ENCODE measurements around the gene ZNF236. TPM values are rescaled to one million over a fixed set of nuclear protein-coding genes. Genes with fewer than 3 reads are reported as not detected.

ZNF236 gene
- total RNA-seq, 1 donor from 2014 or later: 9.7 TPM

- TF ChIP-seq CTCF (IDR thresholded peaks at IDR 0.05): no peak
- DNase-seq (ENCODE audit: low spot score in 2 of 2): peak in 1 of 2 donors; percentile 41
- H3K4me1 ChIP-seq: no peaks in the 10 kb centered on the region
- intact Hi-C loops (cut with DNase I): no loop called here
- no peaks in the 10 kb centered on the region for H3K9me3 ChIP-seq
- H3K4me3 ChIP-seq: no peak overlapping the region
- no peaks in the 10 kb centered on the region for H3K27me3 ChIP-seq
- peaks cover 0 to 5% of the 10 kb centered on the region in 2 donors for H3K36me3 ChIP-seq
- no peak overlapping the region for H3K27ac ChIP-seq
Measured at GRCh38 chr18:76977684-76978232, 155.4 kb downstream of the ZNF236 start.

- DNase-seq (ENCODE audit: low spot score in 2 of 2): peak in 1 of 2 donors; percentile 25
- Histone ChIP-seq H3K9me3 (no peaks in the 10 kb centered on the region), H3K27me3 (no peaks in the 10 kb centered on the region), H3K36me3 (peaks cover 0 to 2% of the 10 kb centered on the region in 2 donors), H3K4me3 (no peak overlapping the region), H3K27ac (no peak overlapping the region), H3K4me1 (no peaks in the 10 kb centered on the region)
- intact Hi-C loops (cut with DNase I): no loop called here
- no peak for TF ChIP-seq CTCF (IDR thresholded peaks at IDR 0.05)
Measured at GRCh38 chr18:76978616-76979015, 156.3 kb downstream of the ZNF236 start.

- DNase-seq (ENCODE audit: low spot score in 2 of 2): peak in 1 of 2 donors; percentile 57
- H3K27me3 ChIP-seq: no peaks in the 10 kb centered on the region
- intact Hi-C loops (cut with DNase I): no loop called here
- H3K4me3 ChIP-seq: no peak overlapping the region
- no peaks in the 10 kb centered on the region for H3K9me3 ChIP-seq
- H3K27ac ChIP-seq: no peak overlapping the region
- no peaks in the 10 kb centered on the region for H3K36me3 ChIP-seq
- no peaks in the 10 kb centered on the region for H3K4me1 ChIP-seq
- no peak for TF ChIP-seq CTCF (IDR thresholded peaks at IDR 0.05)
Measured at GRCh38 chr18:76979111-76979751, 156.9 kb downstream of the ZNF236 start.

GRCh38 chr18:76979906-76980305, 157.5 kb downstream of the ZNF236 start:
- Histone ChIP-seq H3K9me3 (no peaks in the 10 kb centered on the region), H3K36me3 (no peaks in the 10 kb centered on the region), H3K27me3 (no peaks in the 10 kb centered on the region), H3K27ac (no peak overlapping the region), H3K4me1 (no peaks in the 10 kb centered on the region), H3K4me3 (no peak overlapping the region)
- DNase-seq (ENCODE audit: low spot score in 2 of 2): peak in 1 of 2 donors; percentile 49
- no peak for TF ChIP-seq CTCF (IDR thresholded peaks at IDR 0.05)
- intact Hi-C loops (cut with DNase I): no loop called here

- Histone ChIP-seq H3K4me1 (no peaks in the 10 kb centered on the region), H3K4me3 (no peak overlapping the region), H3K9me3 (no peaks in the 10 kb centered on the region), H3K27me3 (no peaks in the 10 kb centered on the region), H3K36me3 (no peaks in the 10 kb centered on the region), H3K27ac (no peak overlapping the region)
- intact Hi-C loops (cut with DNase I): no loop called here
- DNase-seq (ENCODE audit: low spot score in 2 of 2): peak in 1 of 2 donors; percentile 34
- TF ChIP-seq CTCF (IDR thresholded peaks at IDR 0.05): no peak
Measured at GRCh38 chr18:76980663-76981395, 158.5 kb downstream of the ZNF236 start.

Data from ascending aorta (tissue), 2 donors.